ENCODE data around the gene UBE2E2.

UBE2E2 gene

GRCh38 chr3:23283625-23284024, 80.5 kb downstream of the UBE2E2 start:
- DNase-seq = no peak

- no peak for DNase-seq
Measured at GRCh38 chr3:23288286-23288685, 85.2 kb downstream of the UBE2E2 start.

GRCh38 chr3:23288715-23289114, 85.6 kb downstream of the UBE2E2 start:
- DNase-seq = no peak

- no peak for DNase-seq
Measured at GRCh38 chr3:23292432-23292831, 89.3 kb downstream of the UBE2E2 start.

- no peak for DNase-seq
Measured at GRCh38 chr3:23294770-23295387, 91.8 kb downstream of the UBE2E2 start.

- no peak for DNase-seq
Measured at GRCh38 chr3:23301819-23302218, 98.7 kb downstream of the UBE2E2 start.

GRCh38 chr3:23302271-23302670, 99.1 kb downstream of the UBE2E2 start:
- DNase-seq = peak; percentile 55

- no peak for DNase-seq
Measured at GRCh38 chr3:23303601-23304217, 100.6 kb downstream of the UBE2E2 start.

GRCh38 chr3:23304424-23304823, 101.3 kb downstream of the UBE2E2 start:
- DNase-seq = peak; percentile 64

GRCh38 chr3:23308986-23309625, 106.0 kb downstream of the UBE2E2 start:
- no peak for DNase-seq

GRCh38 chr3:23312866-23313265, 109.7 kb downstream of the UBE2E2 start:
- no peak for DNase-seq

GRCh38 chr3:23314981-23315762, 112.0 kb downstream of the UBE2E2 start:
- DNase-seq = peak; percentile 35

GRCh38 chr3:23316924-23317323, 113.8 kb downstream of the UBE2E2 start:
- DNase-seq = no peak

- no peak for DNase-seq
Measured at GRCh38 chr3:23319366-23320312, 116.5 kb downstream of the UBE2E2 start.

GRCh38 chr3:23320586-23321570, 117.8 kb downstream of the UBE2E2 start:
- no peak for DNase-seq

GRCh38 chr3:23324745-23325144, 121.6 kb downstream of the UBE2E2 start:
- DNase-seq = peak; percentile 71

GRCh38 chr3:23325466-23326065, 122.4 kb downstream of the UBE2E2 start:
- DNase-seq = no peak

GRCh38 chr3:23329471-23330105, 126.5 kb downstream of the UBE2E2 start:
- DNase-seq = no peak

GRCh38 chr3:23330568-23330967, 127.4 kb downstream of the UBE2E2 start:
- DNase-seq = no peak

Measured in fibroblast of skin of right quadriceps (primary cell).